Cortex of kidney (tissue), 1 donor: ENCODE results near the gene PHLDA1.

Experiments
- DNase-seq: peaks from one replicate; lab custom pipeline; 2025; lab: John Stamatoyannopoulos, UW

The PHLDA1 gene

GRCh38 chr12:76031414-76032042 is at the start of gene PHLDA1:
PHLDA1 (minus strand) TSS chr12:76031776.
- DNase-seq, result peak; percentile 25

GRCh38 chr12:76080729-76081415 is 49.3 kb upstream of the PHLDA1 start:
- DNase-seq, result no peak

DNA sequence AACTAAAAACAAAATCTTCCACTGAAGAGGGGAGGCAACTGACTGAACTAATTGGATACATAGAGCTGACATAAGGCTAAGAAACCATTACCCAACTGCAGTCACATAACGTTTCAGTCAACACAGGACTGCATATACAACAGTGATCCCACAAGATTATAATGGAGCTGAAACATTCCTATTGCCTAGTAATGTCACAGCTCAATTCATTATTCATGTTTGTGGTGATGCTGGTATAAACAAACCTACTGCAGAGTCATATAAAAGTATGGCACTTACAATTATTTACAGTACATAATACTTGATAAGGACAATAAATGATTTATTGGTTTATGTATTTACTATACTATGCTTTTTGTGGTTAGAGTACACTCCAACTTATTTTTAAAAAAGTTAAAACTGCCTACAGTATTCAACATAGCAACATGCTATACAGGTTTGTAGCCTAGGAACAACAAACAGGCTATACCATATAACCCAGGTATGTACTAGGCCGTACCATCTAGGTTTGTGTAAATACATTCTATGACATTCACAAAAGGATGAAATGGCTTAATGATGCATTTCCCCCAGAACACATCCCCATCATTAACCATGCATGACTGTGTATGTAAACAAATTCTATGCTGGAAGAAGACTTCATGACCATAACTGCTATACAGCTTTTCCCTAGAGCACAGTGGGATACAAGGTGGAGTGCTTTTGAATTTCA is 48.6 kb upstream of the PHLDA1 start:
- DNase-seq, result no peak

- DNase-seq, result no peak
Measured at GRCh38 chr12:76078748-76079147, 47.2 kb upstream of the PHLDA1 start.

DNA sequence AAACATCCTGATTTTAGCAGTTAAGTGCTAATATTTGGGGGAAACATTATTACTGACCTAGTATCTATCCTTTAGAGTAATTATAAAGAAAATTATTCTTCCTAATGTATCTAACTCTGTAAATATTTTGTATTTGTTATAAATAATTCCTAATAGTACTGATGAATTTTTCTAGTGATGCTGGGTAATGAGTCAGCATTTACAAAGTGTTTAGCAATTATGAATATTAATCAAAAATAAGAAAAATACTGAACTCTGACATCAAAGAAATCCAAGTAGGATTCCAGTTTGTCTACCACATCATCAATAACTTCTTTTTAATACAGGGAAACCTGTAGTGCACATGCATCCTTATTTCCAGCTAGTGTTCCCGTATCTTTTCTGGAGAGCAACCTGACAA is 43.9 kb upstream of the PHLDA1 start:
- DNase-seq, result no peak

DNA sequence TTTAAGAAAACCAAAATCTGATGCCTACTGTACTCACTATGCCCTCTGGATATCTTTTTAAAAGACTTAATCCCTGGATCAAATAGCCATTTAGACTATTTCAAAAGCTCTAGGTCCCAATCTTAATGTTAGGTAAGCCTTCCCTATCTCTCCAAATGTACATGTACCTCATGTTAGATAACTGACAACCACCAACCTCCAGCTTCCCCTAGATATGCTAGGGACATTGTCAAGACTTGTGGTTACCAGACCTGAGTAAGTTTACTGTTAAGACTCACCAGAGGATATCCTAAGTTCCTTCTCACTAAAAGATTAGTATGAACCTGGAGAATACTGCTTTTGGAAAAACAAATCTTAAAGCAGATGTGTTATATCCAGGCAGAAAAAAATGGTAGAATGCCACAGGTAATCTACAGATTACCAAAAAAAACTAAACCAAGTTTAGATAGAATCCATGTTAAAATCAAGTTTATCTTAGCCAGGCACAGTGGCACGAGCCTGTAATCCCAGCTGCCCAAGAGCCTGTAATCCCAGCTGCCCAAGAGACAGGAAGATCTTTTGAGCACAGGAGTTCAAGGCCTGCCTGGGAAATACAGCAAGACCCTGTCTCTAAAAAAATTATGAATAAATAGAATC is 43.2 kb upstream of the PHLDA1 start:
- DNase-seq, result no peak

- DNase-seq, result no peak
Measured at GRCh38 chr12:76073561-76073960, 42.0 kb upstream of the PHLDA1 start.

- no peak for DNase-seq
Measured at GRCh38 chr12:76072568-76072967, 41.0 kb upstream of the PHLDA1 start.

DNA sequence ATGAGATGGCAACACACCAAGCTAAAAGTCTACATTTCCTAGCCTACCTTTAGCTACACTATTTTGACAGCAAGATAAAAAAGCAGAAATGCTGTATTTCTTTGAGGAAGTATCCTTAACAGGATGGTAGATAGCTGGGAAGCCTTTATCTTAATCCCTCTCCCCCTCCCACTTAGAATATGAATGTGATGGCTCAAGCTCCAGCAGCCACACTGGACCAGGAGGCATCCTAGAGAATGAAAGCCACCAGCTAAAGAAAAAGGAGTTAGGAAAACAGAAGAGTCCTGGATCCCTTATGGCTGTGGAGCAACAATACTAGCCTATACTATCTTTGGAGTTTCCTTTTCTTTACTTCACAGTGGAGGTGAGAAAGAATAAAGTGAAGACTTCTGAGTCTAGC is 37.8 kb upstream of the PHLDA1 start:
- no peak for DNase-seq

GRCh38 chr12:76065917-76066316 is 34.3 kb upstream of the PHLDA1 start:
- DNase-seq, result no peak

DNA sequence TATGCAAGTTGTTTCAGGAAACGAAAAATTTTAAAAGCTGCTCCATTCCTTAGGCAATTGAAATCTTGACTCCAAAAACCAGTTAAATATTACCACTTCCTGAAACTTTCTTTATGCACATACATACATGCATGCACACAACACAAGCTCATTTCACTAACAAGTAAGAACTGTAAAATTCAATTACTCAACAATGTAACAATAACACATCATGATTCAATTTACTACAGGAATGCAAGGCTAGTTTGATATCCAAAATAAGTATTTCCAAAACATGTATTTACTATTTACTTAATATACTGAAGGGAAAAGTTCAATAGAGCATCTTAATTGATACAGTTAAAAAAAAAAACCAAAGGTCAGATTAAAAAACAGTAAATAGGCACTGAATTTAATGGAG is 33.3 kb upstream of the PHLDA1 start:
- DNase-seq, result no peak

GRCh38 chr12:76060111-76060510 is 28.5 kb upstream of the PHLDA1 start:
- no peak for DNase-seq

DNA sequence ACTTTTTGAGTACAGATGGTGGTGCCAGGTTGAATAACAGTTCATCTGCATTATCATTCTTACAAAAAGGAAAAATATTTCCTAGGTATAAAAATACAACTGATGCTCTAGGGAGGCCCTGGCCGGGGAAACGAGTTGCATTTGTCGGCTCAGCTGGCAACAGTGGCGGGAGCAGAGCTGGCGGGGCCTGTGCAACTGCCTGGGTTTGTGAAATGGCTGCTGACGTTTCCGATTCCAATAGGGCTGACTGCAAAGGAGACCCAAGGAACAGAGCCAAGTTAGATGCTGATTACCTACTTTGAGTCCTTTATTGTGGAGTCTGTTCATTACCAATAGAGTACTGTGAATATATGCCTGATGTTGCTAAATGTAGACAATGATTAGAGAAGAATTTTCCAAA is 25.8 kb upstream of the PHLDA1 start:
- DNase-seq, result no peak

DNA sequence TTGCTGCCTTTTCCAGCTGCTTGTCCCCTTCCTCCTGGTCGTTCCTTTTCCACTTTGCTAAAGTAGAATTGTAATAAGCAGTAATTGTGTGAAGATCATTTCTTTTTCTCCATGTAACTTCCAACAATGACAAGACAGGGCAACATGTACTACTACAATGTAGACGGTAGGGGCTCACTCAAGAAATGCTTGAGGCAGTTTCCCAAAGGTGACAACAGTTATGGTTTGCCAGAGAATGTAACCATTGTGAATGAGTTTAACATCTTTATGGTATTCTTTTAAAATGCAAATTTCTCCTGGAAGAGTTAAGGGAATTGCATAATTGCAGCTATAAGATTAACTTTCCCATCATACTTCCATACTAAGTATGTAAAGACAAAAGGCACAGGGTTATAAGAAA is 23.8 kb upstream of the PHLDA1 start:
- DNase-seq, result no peak

GRCh38 chr12:76049575-76050251 is 18.1 kb upstream of the PHLDA1 start:
- DNase-seq, result no peak

- DNase-seq, result no peak
Measured at GRCh38 chr12:76047742-76048141, 16.2 kb upstream of the PHLDA1 start.

- no peak for DNase-seq
Measured at GRCh38 chr12:76047060-76047459, 15.5 kb upstream of the PHLDA1 start.

- DNase-seq, result no peak
Measured at GRCh38 chr12:76043377-76043776, 11.8 kb upstream of the PHLDA1 start.

DNA sequence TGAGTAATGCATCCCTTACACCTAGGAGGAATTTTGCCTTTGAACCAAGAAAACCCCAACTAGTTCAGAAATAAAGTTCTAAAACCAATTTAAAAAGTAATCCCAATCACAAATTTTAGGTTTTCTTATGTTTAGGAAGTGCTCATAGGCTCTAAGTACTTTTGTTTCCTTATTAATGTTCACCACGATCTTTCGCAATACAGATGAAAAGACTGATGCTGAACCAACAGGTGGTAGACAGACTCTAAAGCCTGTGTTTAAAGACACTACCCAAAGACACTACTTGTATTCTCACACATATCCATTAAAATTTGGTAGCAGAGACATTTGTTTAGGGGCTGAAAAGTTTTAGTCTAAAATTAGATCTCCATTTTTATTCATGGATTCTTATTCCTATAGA is 10.6 kb upstream of the PHLDA1 start:
- DNase-seq, result no peak

- DNase-seq, result no peak
Measured at GRCh38 chr12:76041406-76041805, 9.8 kb upstream of the PHLDA1 start.

- no peak for DNase-seq
Measured at GRCh38 chr12:76040461-76040860, 8.9 kb upstream of the PHLDA1 start.

GRCh38 chr12:76038176-76038575 is 6.6 kb upstream of the PHLDA1 start:
- no peak for DNase-seq
